Neural progenitor cell (in vitro differentiated cells): ENCODE measurements around the gene OR52A5. TPM values are rescaled to one million over a fixed set of nuclear protein-coding genes. Genes with fewer than 3 reads are reported as not detected.

ENCODE experiments used
- DNase-seq: peaks from one replicate; pipeline ENCODE4 v3.0.0-alpha.2; 2016; ENCODE audit warnings: low spot score
- H2AFZ ChIP-seq: fragments of 200-600 bp; sonication (generic); replicated peaks from 2 replicates; pipeline ENCODE4 v1.6.1; 2016; ENCODE audit warnings: antibody characterized with exemption
- H3F3A ChIP-seq: fragments of 200-600 bp; sonication (generic); 2 replicates; pipeline ENCODE4 v1.6.1; 2016; ENCODE audit warnings: antibody characterized with exemption, low read depth
- H3K27ac ChIP-seq: fragments of 200-600 bp; sonication (generic); 2 replicates; pipeline ENCODE4 v1.5.1; 2016; ENCODE audit warnings: mild to moderate bottlenecking
- H3K27me3 ChIP-seq: fragments of 200-600 bp; sonication (generic); 2 replicates; pipeline ENCODE4 v1.6.1; 2016; ENCODE audit warnings: mild to moderate bottlenecking, moderate library complexity
- H3K36me3 ChIP-seq: fragments of 200-600 bp; sonication (generic); 2 replicates; pipeline ENCODE4 v1.5.1; 2016
- H3K4me1 ChIP-seq: fragments of 200-600 bp; sonication (generic); 2 replicates; pipeline ENCODE4 v1.6.1; 2016; ENCODE audit warnings: mixed run types
- H3K4me2 ChIP-seq: fragments of 200-600 bp; sonication (generic); 2 replicates; pipeline ENCODE4 v1.6.1; 2016
- H3K4me3 ChIP-seq: fragments of 200-600 bp; sonication (generic); 2 replicates; pipeline ENCODE4 v1.5.1; 2016
- H3K79me2 ChIP-seq: fragments of 200-600 bp; sonication (generic); 2 replicates; pipeline ENCODE4 v1.6.1; 2016; ENCODE audit warnings: low read depth
- H3K9ac ChIP-seq: fragments of 200-600 bp; sonication (generic); 2 replicates; pipeline ENCODE4 v1.6.1; 2016
- H3K9me3 ChIP-seq: fragments of 200-600 bp; sonication (generic); 2 replicates; pipeline ENCODE4 v1.5.1; 2016; ENCODE audit warnings: low read depth
- H4K20me1 ChIP-seq: fragments of 200-600 bp; sonication (generic); 2 replicates; pipeline ENCODE4 v1.6.1; 2016; ENCODE audit warnings: low read depth
- H3K27ac Mint-ChIP-seq: 3 replicates; pipeline ENCODE4 v1.8.0; 2021; ENCODE audit warnings: mixed read lengths
- H3K27me3 Mint-ChIP-seq: 2 replicates; pipeline ENCODE4 v1.8.0; 2022; ENCODE audit warnings: low read depth, mild to moderate bottlenecking, inconsistent platforms, moderate library complexity, mixed read lengths; ENCODE audit not compliant: insufficient read depth
- H3K36me3 Mint-ChIP-seq: 3 replicates; pipeline ENCODE4 v1.8.0; 2021; ENCODE audit warnings: mixed read lengths
- H3K4me1 Mint-ChIP-seq: 3 replicates; pipeline ENCODE4 v1.8.0; 2021; ENCODE audit warnings: mixed read lengths
- H3K4me3 Mint-ChIP-seq: 3 replicates; pipeline ENCODE4 v1.8.0; 2021; ENCODE audit warnings: mild to moderate bottlenecking, moderate library complexity, mixed read lengths
- H3K9me3 Mint-ChIP-seq: 3 replicates; pipeline ENCODE4 v1.8.0; 2020; ENCODE audit warnings: mixed read lengths
- CTCF ChIP-seq: fragments of 200-600 bp; sonication (generic); IDR thresholded peaks from 2 replicates; pipeline ENCODE4 v1.5.1; 2017; ENCODE audit warnings: antibody characterized with exemption, mild to moderate bottlenecking
- EZH2 ChIP-seq: fragments of 200-600 bp; sonication (generic); IDR thresholded peaks from 2 replicates; pipeline ENCODE4 v1.6.1; 2017; ENCODE audit warnings: antibody characterized with exemption, mild to moderate bottlenecking, moderate library complexity
- EZH2phosphoT487 ChIP-seq: fragments of 200-600 bp; sonication (generic); IDR thresholded peaks from 2 replicates; pipeline ENCODE4 v1.6.1; 2017; ENCODE audit warnings: antibody characterized with exemption
- total RNA-seq: library from RNA; depleted of rRNA; stranded (reverse); fragments of >200 nt; gene quantifications from 2 replicates; pipeline ENCODE4 v1.2.3, GENCODE V29; 2015; ENCODE audit warnings: low replicate concordance

The OR52A5 gene
- total RNA-seq, result not detected in 2 replicates

- H3K36me3 Mint-ChIP-seq, result no peaks in the 10 kb centered on the region
- no peaks in the 10 kb centered on the region for H3K9me3 ChIP-seq
- H3K9me3 Mint-ChIP-seq, result no peaks in the 10 kb centered on the region
- no peaks in the 10 kb centered on the region for H4K20me1 ChIP-seq
- no peak within 1 kb of the TSS for H3K27ac Mint-ChIP-seq
- H3K9ac ChIP-seq, result no peak within 1 kb of the TSS
- no peak within 1 kb of the TSS for H2AFZ ChIP-seq
- H3F3A ChIP-seq, result no peaks in the 10 kb centered on the region
- no peaks in the 10 kb centered on the region for H3K36me3 ChIP-seq
- H3K4me2 ChIP-seq, result no peak within 1 kb of the TSS
- no peaks in the 10 kb centered on the region for H3K4me1 ChIP-seq
- no peaks in the 10 kb centered on the region for H3K27me3 ChIP-seq
- H3K4me1 Mint-ChIP-seq, result no peaks in the 10 kb centered on the region
- H3K4me3 ChIP-seq, result no peak within 1 kb of the TSS
- no peak within 1 kb of the TSS for H3K27ac ChIP-seq
- no peak for DNase-seq
- no peaks in the 10 kb centered on the region for H3K27me3 Mint-ChIP-seq
- H3K79me2 ChIP-seq, result no peaks in the 10 kb centered on the region
- TF ChIP-seq EZH2 (no peak), EZH2phosphoT487 (no peak), CTCF (no peak)
- no peak within 1 kb of the TSS for H3K4me3 Mint-ChIP-seq
Measured at GRCh38 chr11:5137996-5138395, at the start of gene OR52A5. Gene OR52A5, minus strand, starts transcription at chr11:5138356. Its CDS starts 5,714 bp downstream, at chr11:5132642.

GRCh38 chr11:5178046-5178837 lies 40.1 kb upstream of the OR52A5 start:
- no peak overlapping the region for H3K9ac ChIP-seq
- no peaks in the 10 kb centered on the region for H3K36me3 Mint-ChIP-seq
- H3K27ac ChIP-seq, result no peak overlapping the region
- no peak overlapping the region for H3K4me3 Mint-ChIP-seq
- TF ChIP-seq EZH2phosphoT487 (no peak), EZH2 (no peak), CTCF (no peak)
- no peak for DNase-seq
- H3K27me3 Mint-ChIP-seq, result peaks cover 2% of the 10 kb centered on the region
- H3K79me2 ChIP-seq, result no peaks in the 10 kb centered on the region
- H3K36me3 ChIP-seq, result no peaks in the 10 kb centered on the region
- H3K4me1 ChIP-seq, result no peaks in the 10 kb centered on the region
- H3K27ac Mint-ChIP-seq, result no peak overlapping the region
- H3K27me3 ChIP-seq, result no peaks in the 10 kb centered on the region
- no peaks in the 10 kb centered on the region for H4K20me1 ChIP-seq
- H3K9me3 Mint-ChIP-seq, result no peaks in the 10 kb centered on the region
- H2AFZ ChIP-seq, result no peak overlapping the region
- no peaks in the 10 kb centered on the region for H3F3A ChIP-seq
- H3K4me3 ChIP-seq, result no peak overlapping the region
- H3K9me3 ChIP-seq, result no peaks in the 10 kb centered on the region
- H3K4me2 ChIP-seq, result no peak overlapping the region
- H3K4me1 Mint-ChIP-seq, result no peaks in the 10 kb centered on the region

GRCh38 chr11:5174934-5175333 lies 36.8 kb upstream of the OR52A5 start:
- Histone ChIP-seq H3K4me2 (no peak overlapping the region), H3K9ac (no peak overlapping the region), H4K20me1 (no peaks in the 10 kb centered on the region), H3K36me3 (no peaks in the 10 kb centered on the region), H3K4me1 (no peaks in the 10 kb centered on the region), H3K27ac (no peak overlapping the region), H3K4me3 (no peak overlapping the region), H3K27me3 (no peaks in the 10 kb centered on the region), H3K9me3 (no peaks in the 10 kb centered on the region), H3F3A (no peaks in the 10 kb centered on the region), H2AFZ (no peak overlapping the region), H3K79me2 (no peaks in the 10 kb centered on the region)
- no peaks in the 10 kb centered on the region for H3K9me3 Mint-ChIP-seq
- no peaks in the 10 kb centered on the region for H3K36me3 Mint-ChIP-seq
- no peak overlapping the region for H3K27ac Mint-ChIP-seq
- H3K4me1 Mint-ChIP-seq, result no peaks in the 10 kb centered on the region
- no peak overlapping the region for H3K4me3 Mint-ChIP-seq
- no peak for DNase-seq
- TF ChIP-seq EZH2 (no peak), CTCF (no peak), EZH2phosphoT487 (no peak)
- H3K27me3 Mint-ChIP-seq, result peaks cover 2% of the 10 kb centered on the region
